GM19240 (cell line): ENCODE data around the gene IRF2.

Experiments used
- DNase-seq: peaks from one replicate; pipeline ENCODE4 v3.0.0; 2011; ENCODE audit warnings: low spot score; ENCODE audit not compliant: insufficient read length

The IRF2 gene

GRCh38 chr4:184474263-184475095 is at the start of gene IRF2:
TSS of gene IRF2 (minus strand) at chr4:184474550. CDS start at chr4:184429064, 45,486 bp downstream.
- peak; percentile 92 for DNase-seq

GRCh38 chr4:184515606-184516005 is 41.3 kb upstream of the IRF2 start:
- DNase-seq: no peak

GRCh38 chr4:184514121-184514988 is 40.0 kb upstream of the IRF2 start:
- DNase-seq: peak; percentile 78

- no peak for DNase-seq
These were observed 39.4 kb upstream of the IRF2 start for GRCh38 chr4:184513802-184514120.

GRCh38 chr4:184511156-184511555 is 36.8 kb upstream of the IRF2 start:
- no peak for DNase-seq

GRCh38 chr4:184510401-184510800 is 36.1 kb upstream of the IRF2 start:
- DNase-seq: no peak

- peak; percentile 29 for DNase-seq
These were observed 32.3 kb upstream of the IRF2 start for GRCh38 chr4:184506527-184507121.

GRCh38 chr4:184504385-184504784 is 30.0 kb upstream of the IRF2 start:
- DNase-seq: no peak

- no peak for DNase-seq
These were observed 29.5 kb upstream of the IRF2 start for GRCh38 chr4:184503869-184504300.

- no peak for DNase-seq
These were observed 26.6 kb upstream of the IRF2 start for GRCh38 chr4:184500748-184501589.

GRCh38 chr4:184499996-184500395 is 25.6 kb upstream of the IRF2 start:
- no peak for DNase-seq

GRCh38 chr4:184498598-184498997 is 24.2 kb upstream of the IRF2 start:
- no peak for DNase-seq

- DNase-seq: no peak
These were observed 15.4 kb upstream of the IRF2 start for GRCh38 chr4:184489771-184490170.

- no peak for DNase-seq
These were observed 13.2 kb upstream of the IRF2 start for GRCh38 chr4:184487503-184487902.

- no peak for DNase-seq
These were observed 10.9 kb upstream of the IRF2 start for GRCh38 chr4:184485279-184485678.

GRCh38 chr4:184481544-184481943 is 7.2 kb upstream of the IRF2 start:
- DNase-seq: no peak

GRCh38 chr4:184479516-184479950 is 5.2 kb upstream of the IRF2 start:
- DNase-seq: no peak

- DNase-seq: no peak
These were observed 3.0 kb upstream of the IRF2 start for GRCh38 chr4:184477201-184477999.

GRCh38 chr4:184476695-184477094 is 2.3 kb upstream of the IRF2 start:
- DNase-seq: no peak

GRCh38 chr4:184475498-184475897 is 1.1 kb upstream of the IRF2 start:
- no peak for DNase-seq
